DMS153 treated with DMSO at 0.1 percent for 48 hours (cell line): ENCODE data around the gene MRPS10.
"Not testable (repeated sequence)": the region's sequence is repeated elsewhere in the genome, so short reads cannot be mapped to it uniquely, and the experiment has no call there.

Source experiments
- DNase-seq: peaks from one replicate; lab custom pipeline; 2025; ENCODE audit not compliant: unreplicated experiment; lab: John Stamatoyannopoulos, UW

Gene MRPS10

DNA sequence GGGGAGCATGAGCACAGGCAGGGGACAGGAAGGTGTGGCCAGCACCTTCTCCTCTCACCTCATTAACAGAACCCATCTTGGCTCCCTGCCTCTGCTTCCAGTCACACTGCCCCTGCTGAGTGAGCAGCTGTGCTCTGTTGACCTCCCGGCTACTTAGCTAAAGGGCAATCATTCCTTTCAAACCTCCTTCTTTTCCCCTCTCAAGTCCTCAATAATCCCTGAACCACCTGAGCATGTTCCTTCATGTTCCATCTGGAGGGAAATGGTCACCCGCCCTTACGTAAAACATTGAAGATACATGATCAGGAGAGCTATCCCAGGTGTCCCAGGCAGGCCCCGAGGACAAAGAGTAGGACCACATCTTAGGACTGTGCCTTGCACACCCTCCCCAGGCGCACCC is 21.7 kb upstream of the MRPS10 start:
- DNase-seq, result no peak

DNA sequence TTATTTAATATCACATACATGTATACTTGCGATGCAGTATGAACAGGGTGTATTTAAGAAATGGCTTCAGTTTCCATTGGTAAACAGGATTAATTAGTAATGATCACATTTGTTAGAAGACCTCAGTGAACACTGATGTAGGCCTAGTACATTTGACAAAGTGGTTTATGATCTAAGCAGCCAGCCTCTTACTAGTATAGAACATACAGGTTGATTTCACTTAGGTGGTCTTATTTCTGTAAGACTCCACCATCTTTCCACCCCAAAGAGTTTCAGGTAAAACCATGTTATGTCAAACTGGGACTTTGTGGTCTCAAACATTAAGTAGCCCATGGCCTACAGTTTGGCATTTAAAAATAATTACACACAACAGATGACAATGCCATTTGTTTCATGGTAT is 20.2 kb upstream of the MRPS10 start:
- no peak for DNase-seq

DNA sequence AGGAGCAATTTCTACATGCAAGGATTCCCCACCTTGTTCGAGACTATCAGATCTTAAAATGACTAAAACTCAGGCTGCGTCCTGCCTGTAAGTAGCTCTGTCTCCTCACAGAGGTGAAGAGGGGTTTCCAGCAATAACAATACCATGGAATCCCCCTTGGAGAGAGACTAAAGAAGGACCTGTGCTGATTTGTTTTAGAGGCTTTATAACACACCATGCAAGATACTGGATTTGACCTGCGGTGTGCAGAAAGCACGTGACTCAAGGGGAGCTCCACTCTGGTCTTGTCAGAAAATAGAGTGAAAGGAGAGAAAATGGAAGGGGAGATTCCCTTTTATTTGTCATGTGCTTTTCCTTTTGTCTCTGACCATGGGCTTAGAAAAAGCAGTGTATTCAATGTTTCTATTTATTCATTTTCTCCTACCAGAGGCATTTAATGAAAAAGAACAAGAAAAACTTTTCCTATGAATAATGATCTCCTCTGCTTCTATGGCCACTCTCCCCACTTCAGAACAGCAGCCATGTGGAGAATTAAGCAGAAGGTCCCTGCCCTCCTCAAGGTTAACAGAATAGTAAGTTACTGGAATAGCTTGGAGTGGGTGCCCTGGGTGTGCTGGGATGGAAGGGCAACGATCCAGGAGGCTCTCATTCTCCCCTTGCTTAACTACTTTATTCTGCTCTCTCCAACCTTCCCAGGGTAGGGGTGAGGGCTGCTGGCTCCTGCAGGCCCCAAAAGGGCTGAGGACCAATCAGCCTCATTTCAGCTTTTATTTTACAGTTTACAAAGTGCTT is 19.2 kb upstream of the MRPS10 start:
- DNase-seq, result no peak

DNA sequence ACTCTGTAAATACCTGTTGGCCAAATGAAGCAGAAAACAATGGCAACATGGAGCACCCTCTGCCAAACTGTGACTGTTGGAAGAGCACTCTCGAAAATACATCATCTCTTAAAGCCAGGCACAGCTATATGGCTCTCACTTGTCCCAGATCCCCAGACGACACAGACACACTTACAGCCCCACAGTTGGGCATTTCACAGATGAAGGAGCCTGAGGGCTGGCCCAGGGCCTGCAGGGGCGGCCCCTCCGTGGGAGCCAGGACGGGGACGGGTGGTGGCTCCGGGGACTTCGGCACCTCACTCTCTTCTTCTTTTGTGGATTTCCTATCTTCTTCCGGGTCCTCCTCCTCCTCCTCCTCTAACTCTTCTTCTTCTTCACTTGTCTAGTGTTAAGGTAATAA is 18.4 kb upstream of the MRPS10 start:
- DNase-seq, result no peak

DNA sequence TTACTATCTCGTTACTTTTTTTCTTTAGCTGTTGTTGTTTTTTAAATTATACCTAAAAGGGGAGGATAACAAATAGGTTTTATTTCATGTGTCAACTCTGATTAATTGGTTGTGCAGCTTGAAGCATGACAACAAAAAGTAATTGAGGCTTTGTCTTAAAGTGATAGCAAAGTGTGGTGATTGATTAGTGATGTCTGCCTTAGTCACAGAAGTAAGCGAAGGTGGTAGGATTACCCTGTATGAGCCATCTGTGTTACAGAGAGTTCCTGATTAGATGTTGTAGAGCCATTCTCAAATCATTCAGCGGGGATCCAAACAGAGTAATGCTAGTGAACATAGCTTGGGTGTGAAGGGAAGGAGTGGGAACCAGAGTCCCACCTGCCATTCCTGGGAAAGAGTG is 14.4 kb upstream of the MRPS10 start:
- no peak for DNase-seq

DNA sequence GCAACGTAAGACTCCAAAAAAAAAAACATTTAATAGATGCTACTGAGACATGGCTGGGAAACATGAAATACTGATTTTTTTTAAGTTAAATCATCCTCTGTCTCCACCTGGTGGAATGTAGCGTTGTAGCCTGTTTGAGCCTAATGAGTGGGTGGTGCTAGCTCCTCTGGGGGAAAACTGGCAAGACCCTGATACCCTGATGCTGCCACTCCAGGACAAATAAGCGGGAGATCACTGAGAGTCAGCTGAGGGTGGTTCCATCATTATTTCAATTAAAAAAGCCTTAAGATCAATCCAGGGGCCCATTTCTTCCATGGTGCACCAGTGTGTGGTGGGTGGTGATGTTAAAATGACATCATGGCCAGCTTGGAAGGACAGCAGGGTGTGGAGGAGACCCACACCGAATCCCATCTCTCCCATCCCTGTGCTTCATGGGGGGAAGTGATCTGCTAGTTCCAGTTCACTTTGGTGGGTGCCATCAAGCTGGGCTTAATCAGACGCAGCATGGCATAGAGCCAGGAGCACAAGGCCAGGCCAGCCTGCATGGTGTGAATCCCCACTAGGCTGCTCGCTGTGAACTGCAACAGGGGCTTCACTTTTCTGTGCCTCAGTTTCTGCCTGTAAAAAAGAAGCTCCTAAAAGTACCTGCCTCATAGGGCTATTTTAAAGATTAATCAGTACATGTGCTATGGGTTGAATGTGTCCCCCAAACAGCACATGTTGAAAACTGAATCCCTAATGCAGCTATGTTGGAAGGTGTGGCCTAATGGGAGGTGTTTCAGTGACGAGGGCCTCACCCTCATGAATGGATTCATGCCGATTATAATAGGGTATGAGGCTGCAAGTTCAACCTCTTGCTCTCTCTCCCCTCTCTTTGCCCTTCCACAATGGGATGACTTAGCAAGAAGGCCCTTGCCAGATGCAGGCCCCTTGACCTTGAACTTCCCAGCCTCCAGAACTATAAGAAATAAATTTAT is 13.0 kb upstream of the MRPS10 start:
- no peak for DNase-seq

DNA sequence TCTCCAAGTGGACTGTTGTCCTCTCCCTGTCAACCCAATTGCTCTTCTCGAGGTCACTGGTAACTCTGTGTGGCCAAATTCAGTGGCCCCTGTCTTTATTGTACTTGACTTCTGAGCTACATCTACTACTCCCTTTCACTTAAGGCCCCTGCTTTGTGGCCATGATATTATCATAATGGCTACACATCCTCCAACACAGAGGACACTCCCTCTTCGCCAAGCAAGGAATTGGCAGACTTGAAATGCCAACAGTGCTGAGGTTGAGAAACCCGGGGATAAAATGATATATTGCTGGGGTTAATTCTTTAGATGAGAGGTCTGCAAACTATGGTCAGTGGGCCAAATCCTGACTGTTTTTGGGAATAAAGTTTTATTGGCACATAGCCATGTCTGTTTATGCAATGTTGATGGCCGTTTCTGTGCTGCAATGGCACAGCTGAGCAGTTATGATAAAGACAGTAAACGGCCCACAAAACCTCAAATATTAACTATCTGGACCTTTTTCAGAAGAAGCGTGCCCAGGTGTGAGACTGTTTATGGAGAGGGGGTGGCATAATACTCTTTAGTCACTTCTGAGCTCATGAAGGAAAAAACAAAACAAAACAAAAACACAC is 12.0 kb upstream of the MRPS10 start:
- no peak for DNase-seq

DNA sequence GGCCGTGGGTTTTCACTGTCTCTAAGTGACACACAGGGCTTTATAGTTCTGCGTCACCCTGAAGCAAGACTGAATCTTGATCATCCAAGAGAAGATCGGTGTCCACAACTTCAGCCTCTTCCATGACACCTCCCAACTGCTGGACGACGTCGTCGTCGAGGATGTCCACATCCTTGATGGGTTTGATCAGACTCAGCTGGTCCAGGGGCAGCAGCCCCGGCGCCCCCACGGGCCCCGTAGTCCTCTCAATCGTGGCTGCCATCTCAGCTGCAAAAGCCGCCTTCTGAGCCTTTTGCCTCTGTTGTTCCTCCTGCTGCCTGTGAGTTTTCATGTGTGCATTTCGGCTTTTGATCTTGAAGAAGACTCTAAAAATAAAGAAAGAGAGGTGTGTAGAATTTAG is 10.6 kb upstream of the MRPS10 start:
- DNase-seq, result no peak

DNA sequence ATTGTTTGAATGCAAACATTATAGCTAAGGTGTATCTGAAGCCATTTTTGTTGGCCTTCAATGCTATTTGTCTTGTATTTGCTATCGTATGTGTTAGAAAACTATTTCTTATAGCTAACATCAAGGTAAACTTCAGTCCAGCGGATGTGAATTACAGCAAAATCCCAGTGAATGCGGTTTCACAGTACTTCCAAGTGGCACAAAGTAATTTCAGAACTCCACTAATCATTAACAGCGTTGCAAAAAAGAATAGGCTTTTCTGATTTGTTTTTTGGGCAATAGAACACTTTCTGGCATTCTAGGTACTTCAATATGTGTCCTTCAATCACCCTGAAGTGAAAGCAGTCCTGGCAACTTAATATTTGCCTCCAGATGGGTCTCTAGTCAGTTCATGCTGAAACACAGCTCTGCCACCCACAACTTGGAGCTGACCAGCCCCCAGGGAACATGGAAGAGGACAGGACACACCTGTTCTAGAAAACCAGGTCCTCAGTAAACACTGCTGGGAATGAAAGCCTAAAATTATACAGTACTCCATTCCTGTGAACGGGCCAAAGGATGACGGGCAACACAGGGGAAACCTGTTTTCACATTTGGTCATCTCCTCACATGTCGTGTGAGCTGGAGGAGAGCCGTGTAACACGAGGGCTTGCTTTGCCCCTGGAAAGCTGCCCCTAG is 9.7 kb upstream of the MRPS10 start:
- DNase-seq, result no peak

DNA sequence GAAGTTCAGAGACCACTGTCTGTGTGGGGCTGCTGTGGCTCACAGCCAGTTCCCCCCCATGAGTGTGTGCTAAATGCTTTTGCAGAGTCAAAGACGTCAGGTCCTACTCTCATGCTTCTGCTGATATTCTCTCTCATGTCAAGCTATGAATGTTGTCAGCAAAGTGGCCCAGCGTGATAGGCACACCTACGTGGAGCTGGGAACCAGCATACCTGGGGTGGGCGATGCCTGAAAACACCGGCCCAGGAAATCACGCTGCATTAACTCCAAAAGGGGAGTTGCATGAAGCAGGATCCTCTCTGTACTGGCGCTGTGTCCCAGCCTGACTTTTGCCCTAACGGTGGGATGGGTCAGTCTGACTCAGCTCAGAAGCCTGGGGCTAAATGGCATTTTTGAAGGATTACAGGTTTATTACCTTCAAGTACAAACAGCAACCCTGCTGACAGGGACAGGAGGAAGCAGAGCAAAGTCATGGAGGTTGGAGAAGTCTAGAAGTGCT is 9.0 kb upstream of the MRPS10 start:
- DNase-seq, result no peak

DNA sequence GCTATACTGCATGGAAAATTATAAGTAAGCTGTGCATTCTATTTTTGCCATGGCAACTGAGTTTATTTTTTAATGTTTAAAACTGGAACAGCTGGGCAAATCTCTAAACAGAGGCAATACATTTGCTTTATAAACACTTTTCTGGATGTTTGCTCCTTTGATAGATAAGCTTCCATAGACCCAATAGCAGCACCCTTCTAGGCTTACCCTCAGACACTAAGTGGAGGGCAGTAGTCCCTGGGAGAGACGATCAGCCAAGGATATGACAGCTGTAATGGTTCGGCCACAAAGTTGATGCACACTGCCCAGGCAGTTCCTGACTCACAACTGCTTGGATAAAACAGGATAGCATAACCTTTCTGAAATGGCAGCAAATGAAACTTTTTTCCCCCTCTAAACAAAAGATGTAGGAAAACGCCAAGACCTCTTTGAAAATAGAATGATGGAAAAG is 8.5 kb upstream of the MRPS10 start:
- no peak for DNase-seq

DNA sequence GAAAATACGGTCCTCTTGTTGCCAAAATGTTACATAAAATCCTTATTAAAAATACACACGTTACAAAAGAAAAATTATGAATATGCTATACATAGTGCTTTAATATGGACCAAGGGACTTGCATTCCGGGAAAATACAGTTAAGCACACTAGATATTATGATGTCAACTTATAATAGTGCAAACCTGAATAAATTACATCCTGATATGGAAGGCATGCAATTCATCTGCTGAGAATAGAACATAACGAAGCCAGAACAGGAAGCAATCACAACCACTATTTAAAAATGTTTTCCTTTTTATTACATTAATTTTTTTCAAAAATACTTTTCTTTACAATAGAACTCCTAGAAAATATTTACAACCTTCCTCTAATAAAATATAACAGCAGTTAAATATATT is 7.8 kb upstream of the MRPS10 start:
- DNase-seq, result no peak

DNA sequence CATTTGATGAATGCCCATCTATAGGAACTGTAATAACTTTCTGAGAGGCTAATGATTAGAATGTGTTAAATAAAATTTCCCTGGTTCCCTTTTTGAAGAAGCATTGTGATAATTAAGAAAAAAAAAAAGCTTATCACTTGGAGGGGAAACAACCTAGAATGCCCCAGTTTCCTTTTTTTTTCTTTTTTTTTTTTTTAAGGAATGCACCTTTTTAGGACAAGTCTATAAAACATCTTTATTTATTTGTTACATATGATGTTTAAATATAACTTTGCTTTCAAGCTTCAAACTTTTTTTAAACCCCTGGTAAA is 7.3 kb upstream of the MRPS10 start:
- no peak for DNase-seq

DNA sequence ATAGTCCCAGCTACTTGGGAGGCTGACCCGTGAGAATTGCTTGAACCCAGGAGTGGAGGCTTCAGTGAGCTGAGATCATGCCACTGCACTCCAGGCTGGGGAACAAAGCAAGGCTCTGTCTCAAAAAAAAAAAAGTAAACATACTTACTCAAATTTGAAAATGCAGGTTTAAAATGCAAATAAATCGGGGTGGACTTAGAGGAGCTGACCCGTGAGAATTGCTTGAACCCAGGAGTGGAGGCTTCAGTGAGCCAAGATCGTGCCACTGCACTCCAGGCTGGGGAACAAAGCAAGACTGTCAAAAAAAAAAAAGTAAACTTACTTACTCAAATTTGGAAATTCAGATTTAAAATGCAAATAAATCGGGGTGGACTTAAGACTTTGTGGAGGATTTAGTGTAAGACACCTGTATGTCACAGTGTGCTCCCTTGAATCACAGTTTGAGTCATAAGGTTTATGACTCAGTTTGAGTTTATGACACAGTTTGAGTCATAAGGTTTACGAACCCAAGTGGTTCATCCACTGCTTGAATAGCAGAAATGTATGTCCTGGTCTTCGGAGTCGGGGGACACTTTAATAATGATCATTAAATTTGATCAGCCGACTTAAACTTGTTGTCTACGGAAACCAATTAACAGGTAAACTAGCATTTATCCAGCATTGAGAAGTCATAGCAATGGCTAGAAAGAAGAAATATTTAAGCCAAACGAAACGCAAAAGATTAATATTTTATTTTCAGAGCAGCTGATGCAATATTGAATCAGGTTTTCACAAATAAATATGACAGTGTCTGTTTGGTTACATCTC is 6.8 kb upstream of the MRPS10 start:
- no peak for DNase-seq

DNA sequence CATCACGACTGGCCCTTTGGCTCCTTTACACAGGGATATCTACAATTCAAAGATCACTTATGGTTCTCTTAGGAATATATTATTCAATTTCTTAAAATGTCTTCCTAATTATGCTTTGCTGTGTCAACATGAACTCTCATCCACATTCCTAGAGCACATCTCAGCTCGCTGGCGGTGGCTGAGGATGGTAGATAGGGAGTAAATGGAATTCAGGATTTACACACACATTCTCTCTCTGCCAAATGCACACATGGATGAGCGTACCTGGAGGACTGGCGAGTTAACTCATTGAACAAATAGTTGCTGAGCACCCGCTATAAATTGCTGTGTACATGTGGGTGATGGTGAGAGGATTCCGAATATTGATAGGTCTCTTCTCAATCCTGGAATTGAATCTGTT is 4.8 kb upstream of the MRPS10 start:
- DNase-seq, result no peak

DNA sequence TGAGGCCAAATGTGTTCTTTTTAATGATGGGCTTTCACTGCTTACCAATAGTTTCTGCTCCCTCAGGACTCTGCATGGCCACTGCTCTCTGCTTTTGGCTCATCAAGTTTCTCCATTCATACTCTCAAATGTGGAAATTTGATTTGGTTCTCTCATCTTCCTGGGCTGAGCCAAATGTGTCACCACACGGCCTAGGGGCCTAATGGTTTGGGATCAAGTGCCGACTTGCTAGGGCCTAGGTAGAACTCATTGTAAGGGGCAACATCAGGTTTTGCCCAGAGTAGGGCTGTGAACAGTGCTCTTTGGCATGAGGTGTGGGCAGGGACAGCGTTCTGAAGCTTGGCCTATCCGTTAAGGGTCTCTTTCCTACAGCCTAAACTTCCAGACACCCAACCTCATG is 3.9 kb upstream of the MRPS10 start:
- no peak for DNase-seq

DNA sequence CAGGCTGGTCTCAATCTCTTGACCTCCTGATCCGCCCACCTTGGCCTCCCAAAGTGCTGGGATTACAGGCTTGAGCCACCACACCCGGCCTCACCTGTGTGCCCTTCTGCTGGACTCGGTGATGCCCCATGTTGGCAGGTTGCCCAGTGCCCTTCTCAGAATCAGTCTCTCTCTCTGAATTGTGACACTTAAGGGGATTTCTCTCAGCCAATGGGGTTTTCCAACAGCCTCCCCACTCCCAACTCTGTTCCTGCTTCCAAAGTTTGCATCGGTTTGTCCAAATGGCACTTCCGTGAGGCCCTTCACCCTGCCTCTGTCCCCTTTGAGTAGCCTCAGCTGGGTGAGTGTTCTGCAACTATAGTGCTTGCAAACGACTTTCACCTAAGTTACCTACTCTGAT is 3.1 kb upstream of the MRPS10 start:
- no peak for DNase-seq

DNA sequence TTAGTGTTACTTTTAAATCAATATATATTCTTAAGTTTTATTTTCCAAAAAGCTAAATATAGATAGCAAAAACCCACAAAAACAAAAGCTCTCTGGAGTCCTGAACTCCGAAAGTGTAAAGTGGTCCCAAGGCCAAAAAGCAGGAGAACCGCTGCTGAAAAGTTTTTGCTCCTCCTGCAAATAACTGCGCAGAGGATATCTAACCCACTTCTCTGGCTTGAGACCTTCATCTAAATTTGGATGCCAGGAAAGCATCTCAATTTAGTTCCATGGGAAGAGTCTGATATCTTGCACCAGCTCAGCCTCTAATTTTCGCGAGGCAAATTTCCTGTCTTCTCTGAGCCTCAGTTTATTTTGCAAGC is 523 bp downstream of the MRPS10 start:
- DNase-seq, result no peak

DNA sequence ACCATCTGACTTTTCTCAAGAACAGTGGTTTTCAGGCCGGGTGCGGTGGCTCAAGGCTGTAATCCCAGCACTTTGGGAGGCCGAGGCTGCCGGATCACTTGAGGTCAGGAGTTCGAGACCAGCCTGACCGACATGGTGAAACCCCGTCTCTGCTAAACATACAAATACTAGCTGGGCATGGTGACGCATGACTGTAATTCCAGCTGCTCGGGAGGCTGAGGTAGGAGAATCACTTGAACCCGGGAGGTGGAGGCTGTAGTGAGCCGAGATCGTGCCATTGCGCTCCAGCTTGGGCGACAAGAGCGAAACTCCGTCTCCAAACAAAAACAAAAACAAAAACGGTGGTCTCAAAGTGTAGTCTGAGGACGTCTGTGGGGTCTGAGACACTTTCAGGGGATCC is 1.2 kb downstream of the MRPS10 start:
- DNase-seq, result not testable (repeated sequence)

DNA sequence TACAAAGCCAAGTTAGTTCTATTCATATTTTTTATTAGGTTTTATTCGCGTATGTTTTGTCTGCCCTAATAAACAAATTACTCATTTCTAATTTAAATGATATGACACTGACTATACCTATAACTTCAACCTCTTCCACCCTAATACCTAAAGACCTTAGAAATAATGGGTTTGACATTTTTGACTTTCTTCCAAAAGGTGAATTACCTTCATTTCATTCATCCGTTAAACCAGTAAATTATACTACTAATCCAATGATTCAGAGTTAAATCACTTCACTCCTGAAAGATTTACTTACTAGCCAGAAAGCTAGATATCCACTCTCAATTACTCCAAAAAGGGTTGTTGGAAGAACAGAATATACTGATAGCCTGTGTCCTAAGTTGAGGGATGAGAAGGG is 5.2 kb downstream of the MRPS10 start:
- no peak for DNase-seq
